Measurements from ENCODE around the gene RAPGEF5.

GRCh38 chr7:22271311-22271710 is 85.6 kb downstream of the RAPGEF5 start:
- TF ChIP-seq CTCF (IDR thresholded peaks at IDR 0.05; ENCODE audit: low read length) (no peak), EZH2 (optimal IDR thresholded peaks at IDR 0.05; ENCODE audit: low read depth, low read length) (no peak)
